PC-9 (cell line): ENCODE results near the gene EPHA3.

ENCODE experiments used
- EZH2 ChIP-seq: fragments of 200-600 bp; sonication (generic); IDR thresholded peaks from 2 replicates; pipeline ENCODE4 v1.8.0; 2017; ENCODE audit warnings: antibody characterized with exemption, low read depth
- TF ChIP-seq, protein P1 (sequence below): fragments of 200-600 bp; sonication (generic); conservative IDR thresholded peaks from 2 replicates; pipeline ENCODE4 v1.6.1; 2017; ENCODE audit warnings: mixed run types, antibody characterized with exemption, mild to moderate bottlenecking, moderate library complexity

DNA sequence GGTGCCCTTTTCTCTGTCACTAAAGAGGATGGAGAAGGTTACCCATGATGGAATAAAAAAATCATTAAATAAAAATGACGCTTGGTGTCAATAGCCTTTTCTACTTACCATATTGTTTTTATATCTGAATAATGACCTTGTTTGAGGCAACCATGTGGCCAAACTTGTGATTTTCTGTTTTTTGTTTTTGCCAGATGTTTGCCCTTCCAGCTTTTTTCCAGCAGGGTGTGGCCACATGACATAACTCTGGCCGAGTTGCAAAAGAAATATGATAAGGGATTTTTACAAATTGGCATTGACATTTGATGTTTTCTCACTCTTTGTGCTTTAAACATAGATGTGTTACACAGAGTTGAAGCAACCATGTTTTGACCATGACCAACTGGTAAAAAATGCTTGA is 39.7 kb upstream of the EPHA3 start:
- TF ChIP-seq, protein P1, sequence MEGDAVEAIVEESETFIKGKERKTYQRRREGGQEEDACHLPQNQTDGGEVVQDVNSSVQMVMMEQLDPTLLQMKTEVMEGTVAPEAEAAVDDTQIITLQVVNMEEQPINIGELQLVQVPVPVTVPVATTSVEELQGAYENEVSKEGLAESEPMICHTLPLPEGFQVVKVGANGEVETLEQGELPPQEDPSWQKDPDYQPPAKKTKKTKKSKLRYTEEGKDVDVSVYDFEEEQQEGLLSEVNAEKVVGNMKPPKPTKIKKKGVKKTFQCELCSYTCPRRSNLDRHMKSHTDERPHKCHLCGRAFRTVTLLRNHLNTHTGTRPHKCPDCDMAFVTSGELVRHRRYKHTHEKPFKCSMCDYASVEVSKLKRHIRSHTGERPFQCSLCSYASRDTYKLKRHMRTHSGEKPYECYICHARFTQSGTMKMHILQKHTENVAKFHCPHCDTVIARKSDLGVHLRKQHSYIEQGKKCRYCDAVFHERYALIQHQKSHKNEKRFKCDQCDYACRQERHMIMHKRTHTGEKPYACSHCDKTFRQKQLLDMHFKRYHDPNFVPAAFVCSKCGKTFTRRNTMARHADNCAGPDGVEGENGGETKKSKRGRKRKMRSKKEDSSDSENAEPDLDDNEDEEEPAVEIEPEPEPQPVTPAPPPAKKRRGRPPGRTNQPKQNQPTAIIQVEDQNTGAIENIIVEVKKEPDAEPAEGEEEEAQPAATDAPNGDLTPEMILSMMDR: no peak
- no peak for TF ChIP-seq EZH2
